Central memory CD8-positive, alpha-beta T cell (primary cell): ENCODE measurements around the gene SPRYD4.
"Not testable (repeated sequence)": the region's sequence is repeated elsewhere in the genome, so short reads cannot be mapped to it uniquely, and the experiment has no call there.

Source experiments
- ATAC-seq: fragments of 150-1000 bp; cut with Tn5 transposase; replicated peaks from 2 replicates; pipeline ENCODE4 v1.10.0; 2022; ENCODE audit warnings: mild to moderate bottlenecking, moderate FRiP score, moderate number of reproducible peaks; ENCODE audit not compliant: poor library complexity, severe bottlenecking; ENCODE audit errors: extremely low read depth
- DNase-seq, 2 donors: peaks; one replicate each; pipeline ENCODE4 v3.0.0; 2021; ENCODE audit warnings: low spot score in 2 of 2
- H3K27ac Mint-ChIP-seq: one replicate; pipeline ENCODE4 v1.8.0; 2022; ENCODE audit warnings: low read depth, mild to moderate bottlenecking, moderate library complexity, mixed read lengths
- H3K27me3 Mint-ChIP-seq: one replicate; pipeline ENCODE4 v1.8.0; 2022; ENCODE audit warnings: mixed read lengths
- H3K36me3 Mint-ChIP-seq: one replicate; pipeline ENCODE4 v1.8.0; 2022; ENCODE audit warnings: mild to moderate bottlenecking, moderate library complexity, mixed read lengths; ENCODE audit not compliant: insufficient read depth
- H3K4me1 Mint-ChIP-seq: one replicate; pipeline ENCODE4 v1.8.0; 2022; ENCODE audit warnings: mixed read lengths
- H3K4me3 Mint-ChIP-seq: one replicate; pipeline ENCODE4 v1.8.0; 2022; ENCODE audit warnings: mild to moderate bottlenecking, moderate library complexity, mixed read lengths
- H3K9me3 Mint-ChIP-seq: one replicate; pipeline ENCODE4 v1.8.0; 2022; ENCODE audit warnings: mixed read lengths

Gene SPRYD4

DNA sequence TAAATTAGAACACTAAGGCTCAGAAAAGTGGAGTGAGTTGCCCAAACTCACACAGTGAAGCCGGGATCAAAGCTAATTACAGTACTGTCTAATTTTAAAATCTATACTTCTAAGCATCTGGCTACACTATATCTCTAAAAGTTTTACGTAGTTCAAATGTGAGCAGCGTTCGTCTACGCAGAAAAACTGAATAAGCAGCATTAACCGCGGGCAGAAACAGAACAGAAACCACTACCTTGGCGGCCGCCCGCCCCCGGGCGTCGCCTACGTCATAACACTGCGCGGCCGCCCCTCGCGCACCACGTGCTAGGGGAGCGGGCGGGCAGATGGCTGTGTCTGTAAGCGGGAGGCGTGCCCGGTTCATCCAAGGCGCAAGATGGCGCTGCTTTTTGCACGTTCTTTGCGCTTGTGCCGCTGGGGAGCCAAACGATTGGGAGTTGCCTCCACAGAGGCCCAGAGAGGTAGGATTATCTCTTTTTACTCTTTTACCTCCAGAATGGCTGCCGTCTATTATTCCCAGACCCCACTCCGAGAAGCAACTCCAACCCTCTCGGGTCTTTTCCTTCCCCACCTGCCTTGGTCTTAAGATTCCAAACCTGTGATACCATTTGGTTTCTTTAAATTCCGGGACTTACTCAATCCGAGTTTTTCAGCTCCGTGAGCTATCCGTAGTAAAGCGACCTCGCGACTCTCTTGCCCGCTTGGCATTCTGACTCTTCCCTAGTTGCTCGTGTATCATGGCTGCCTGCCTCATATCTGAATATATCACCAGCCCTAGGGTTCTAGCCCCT, at the start of gene SPRYD4:
SPRYD4 (plus strand) TSS at position 363 of the 791 bp plus-strand sequence; CDS start at position 377, 14 bp downstream.
- H3K27me3 Mint-ChIP-seq, result no peaks in the 10 kb centered on the region
- peak within 1 kb of the TSS; percentile 95 for H3K4me3 Mint-ChIP-seq
- peak; percentile 100 for ATAC-seq
- peak; percentile 85 to 92 for DNase-seq
- H3K36me3 Mint-ChIP-seq, result peaks cover 18% of the 10 kb centered on the region
- H3K9me3 Mint-ChIP-seq, result no peaks in the 10 kb centered on the region
- peak within 1 kb of the TSS; percentile 95 for H3K27ac Mint-ChIP-seq
- H3K4me1 Mint-ChIP-seq, result peaks cover 25% of the 10 kb centered on the region

DNA sequence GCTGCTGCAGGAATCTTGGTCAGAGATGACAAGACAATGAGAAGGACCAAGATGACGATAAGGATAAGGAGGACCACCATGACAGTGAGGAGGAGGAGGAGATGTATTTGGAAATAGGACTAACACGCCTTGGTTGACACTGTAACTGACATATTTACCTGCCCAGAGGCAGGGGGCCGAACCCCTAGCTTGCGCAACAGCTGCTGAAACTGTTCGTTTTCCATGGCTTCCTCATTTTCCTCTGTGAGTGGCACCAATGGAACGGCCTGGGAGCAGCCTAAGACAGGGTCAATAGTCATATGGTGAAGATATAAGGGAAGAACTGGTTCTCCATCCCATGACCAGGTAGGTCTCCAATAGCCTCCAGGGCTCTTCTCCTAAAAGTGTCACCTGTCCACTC, 48.0 kb upstream of the SPRYD4 start:
- ATAC-seq (no peak), DNase-seq (no peak)
- no peaks in the 10 kb centered on the region for H3K4me1 Mint-ChIP-seq
- no peaks in the 10 kb centered on the region for H3K27me3 Mint-ChIP-seq
- H3K27ac Mint-ChIP-seq, result no peak overlapping the region
- no peaks in the 10 kb centered on the region for H3K9me3 Mint-ChIP-seq
- H3K4me3 Mint-ChIP-seq, result no peak overlapping the region
- H3K36me3 Mint-ChIP-seq, result peaks cover 4% of the 10 kb centered on the region

DNA sequence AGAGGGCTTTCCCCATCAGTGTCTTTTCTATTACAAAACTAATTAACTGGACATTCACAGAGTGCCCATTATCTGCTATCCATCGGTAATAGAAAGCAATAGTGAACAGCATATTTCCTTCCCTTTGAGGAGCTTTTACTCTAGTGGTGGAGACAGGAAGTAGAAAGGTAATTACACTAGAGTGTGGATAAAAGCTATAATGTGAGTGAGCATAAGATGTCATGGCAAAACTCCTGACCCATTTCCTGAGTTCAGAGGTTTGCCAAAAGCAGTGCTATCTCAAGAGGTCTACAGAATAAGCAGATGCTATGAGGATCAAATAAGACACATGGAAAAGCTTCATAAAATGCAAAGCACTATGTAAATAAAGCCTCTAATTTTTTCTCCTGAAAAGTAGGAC, 43.2 kb upstream of the SPRYD4 start:
- Mint-ChIP-seq H3K9me3 (no peaks in the 10 kb centered on the region), H3K4me3 (no peak overlapping the region), H3K27ac (no peak overlapping the region), H3K4me1 (no peaks in the 10 kb centered on the region), H3K36me3 (no peaks in the 10 kb centered on the region), H3K27me3 (no peaks in the 10 kb centered on the region)
- no peak for ATAC-seq
- no peak for DNase-seq

DNA sequence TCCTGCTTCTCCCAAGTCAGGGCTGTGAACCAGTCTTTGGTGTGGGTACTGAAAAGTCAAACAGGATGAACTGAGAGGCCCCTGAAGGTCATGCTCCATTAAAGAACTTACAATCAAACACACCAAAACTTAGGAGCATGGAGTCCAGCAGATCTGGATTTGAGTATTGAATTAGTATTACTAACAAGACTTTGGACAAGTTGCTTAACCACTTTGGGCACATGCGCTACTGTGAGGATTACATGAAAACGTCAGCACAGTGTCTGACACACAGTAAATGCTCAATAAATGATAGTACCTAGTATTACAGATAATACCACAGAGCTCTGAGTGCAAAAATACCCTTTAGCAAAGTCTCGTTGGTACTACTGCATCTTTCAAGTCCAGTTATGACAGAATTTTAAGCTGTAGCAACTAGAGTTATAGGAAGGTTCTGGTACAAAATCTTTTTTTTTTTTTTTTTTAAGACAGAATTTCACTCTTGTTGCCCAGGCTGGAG, 42.4 kb upstream of the SPRYD4 start:
- H3K9me3 Mint-ChIP-seq, result no peaks in the 10 kb centered on the region

DNA sequence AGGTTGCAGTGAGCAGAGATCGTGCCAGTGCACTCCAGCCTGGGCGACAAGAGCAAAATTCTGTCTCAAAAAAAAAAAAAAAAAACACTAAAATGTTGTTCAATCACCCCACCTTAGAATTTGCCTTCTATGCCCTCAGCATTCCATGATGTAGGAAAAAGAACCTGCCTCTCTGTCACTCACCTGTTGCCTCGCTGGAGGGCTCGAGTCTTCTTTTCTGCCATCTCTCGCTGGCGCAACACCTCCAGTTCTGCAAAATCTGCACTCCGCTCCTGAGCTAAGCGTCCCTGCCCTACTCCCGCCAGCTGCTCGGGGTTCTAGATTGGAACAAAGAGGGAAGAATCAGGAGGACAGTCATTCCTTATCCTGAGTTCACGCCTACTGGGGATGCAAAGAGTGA, 37.1 kb upstream of the SPRYD4 start:
- Mint-ChIP-seq H3K4me1 (no peaks in the 10 kb centered on the region), H3K27me3 (no peaks in the 10 kb centered on the region), H3K27ac (no peak overlapping the region), H3K36me3 (peaks cover 2% of the 10 kb centered on the region), H3K9me3 (no peaks in the 10 kb centered on the region), H3K4me3 (no peak overlapping the region)
- ATAC-seq (no peak), DNase-seq (no peak)

More for the DNA sequence above, 42.4 kb upstream of the SPRYD4 start:
- Mint-ChIP-seq H3K4me3 (no peak overlapping the region), H3K27ac (no peak overlapping the region), H3K27me3 (no peaks in the 10 kb centered on the region), H3K36me3 (no peaks in the 10 kb centered on the region), H3K4me1 (no peaks in the 10 kb centered on the region)
- ATAC-seq (no peak), DNase-seq (no peak)

DNA sequence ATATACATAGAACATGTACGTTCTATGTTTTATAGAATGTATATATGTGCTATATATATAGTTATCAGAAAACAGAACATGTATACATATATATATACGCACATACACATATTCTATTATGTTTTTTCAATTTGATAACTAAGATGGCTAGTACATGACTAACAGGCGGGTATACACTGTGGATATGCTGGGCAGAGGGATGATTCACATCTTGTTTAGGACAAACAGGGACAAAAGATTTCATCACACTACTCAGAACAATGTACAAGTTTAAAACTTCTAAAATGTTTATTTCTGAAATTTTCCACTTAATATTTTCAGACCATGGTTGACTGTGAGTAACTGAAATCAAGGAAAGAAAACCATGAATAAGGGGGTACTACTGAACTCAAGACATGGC, 36.5 kb upstream of the SPRYD4 start:
- no peak for DNase-seq
- no peak for ATAC-seq
- H3K27me3 Mint-ChIP-seq, result no peaks in the 10 kb centered on the region
- no peak overlapping the region for H3K4me3 Mint-ChIP-seq
- no peaks in the 10 kb centered on the region for H3K9me3 Mint-ChIP-seq
- H3K27ac Mint-ChIP-seq, result no peak overlapping the region
- no peaks in the 10 kb centered on the region for H3K4me1 Mint-ChIP-seq
- H3K36me3 Mint-ChIP-seq, result peaks cover 2% of the 10 kb centered on the region

DNA sequence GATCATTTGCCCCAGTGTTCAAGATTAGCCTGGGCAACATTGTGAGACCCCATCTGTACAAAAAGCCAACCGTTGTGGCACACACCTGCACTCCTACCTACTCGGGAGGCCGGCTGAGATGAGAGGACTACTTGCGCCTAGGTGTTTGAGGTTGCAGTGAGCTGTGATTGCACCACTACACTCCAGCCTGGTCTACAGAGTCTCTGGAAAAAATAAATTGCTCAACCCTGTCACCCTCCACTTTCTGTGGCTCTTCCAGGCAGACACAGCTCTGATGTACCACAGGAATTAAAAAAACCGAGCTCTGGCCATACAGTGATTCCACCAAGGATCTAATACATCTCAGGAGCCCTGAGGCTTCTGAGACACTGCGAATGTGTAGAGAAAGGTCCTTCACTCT, 33.5 kb upstream of the SPRYD4 start:
- Mint-ChIP-seq H3K4me1 (no peaks in the 10 kb centered on the region), H3K27ac (no peak overlapping the region), H3K4me3 (no peak overlapping the region), H3K9me3 (no peaks in the 10 kb centered on the region), H3K27me3 (no peaks in the 10 kb centered on the region), H3K36me3 (peaks cover 4% of the 10 kb centered on the region)
- no peak for ATAC-seq
- DNase-seq, result no peak

DNA sequence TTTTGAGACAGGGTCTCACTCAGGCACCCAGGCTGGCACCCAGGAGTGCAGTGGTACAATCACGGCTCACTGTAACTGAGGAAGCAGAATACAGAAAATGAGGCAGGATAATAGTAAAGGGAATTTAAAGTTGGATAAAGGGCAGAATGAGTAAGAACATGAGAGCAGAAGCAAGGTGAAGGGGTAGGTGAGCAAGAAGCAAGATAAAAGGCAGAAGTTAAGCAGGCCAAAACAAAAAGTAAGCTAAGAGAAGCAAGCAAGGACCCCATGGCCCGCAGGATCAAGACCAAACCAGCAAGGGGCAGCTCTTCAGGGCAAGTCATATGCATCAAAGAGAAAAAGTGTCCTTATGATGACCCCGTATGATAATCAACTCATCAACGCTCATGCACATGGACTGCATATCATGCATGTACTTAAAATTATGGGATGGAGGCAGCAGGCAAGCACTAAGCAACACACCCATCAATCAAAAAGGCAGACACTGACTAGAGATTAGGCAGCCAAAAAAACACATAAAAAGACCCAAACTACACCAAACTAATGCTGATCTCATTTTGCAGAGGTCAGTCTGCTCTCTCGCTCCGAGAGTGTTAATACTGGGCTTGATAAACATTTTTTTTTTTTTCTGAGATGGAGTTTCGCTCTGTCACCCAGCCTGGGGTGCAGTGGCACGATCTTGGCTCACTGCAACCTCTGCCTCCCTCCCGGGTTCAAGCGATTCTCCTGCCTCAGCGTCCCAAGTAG, 30.8 kb upstream of the SPRYD4 start:
- Mint-ChIP-seq H3K36me3 (peaks cover 1% of the 10 kb centered on the region), H3K27ac (no peak overlapping the region), H3K9me3 (no peaks in the 10 kb centered on the region), H3K4me1 (no peaks in the 10 kb centered on the region), H3K4me3 (no peak overlapping the region), H3K27me3 (no peaks in the 10 kb centered on the region)
- no peak for ATAC-seq
- DNase-seq, result no peak

DNA sequence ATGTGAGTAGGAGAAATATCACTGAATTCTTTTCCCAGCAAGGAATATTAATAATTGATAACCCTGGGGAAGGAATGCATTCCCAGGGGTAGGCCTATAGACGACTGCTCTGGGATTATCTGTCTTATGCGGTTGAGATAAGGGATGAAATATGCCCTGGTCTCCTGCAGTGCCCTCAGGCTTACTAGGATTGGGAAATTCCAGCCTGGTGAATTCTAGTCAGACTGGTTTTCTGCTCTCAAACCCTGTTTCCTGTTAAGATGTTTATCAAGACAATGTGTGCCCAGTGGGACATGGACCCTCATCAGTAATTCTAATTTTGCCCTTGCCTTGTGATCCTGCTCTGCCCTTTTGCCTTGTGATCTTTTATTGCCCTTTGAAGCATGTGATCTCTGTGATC, 25.2 kb upstream of the SPRYD4 start:
- H3K36me3 Mint-ChIP-seq, H3K27ac Mint-ChIP-seq, H3K27me3 Mint-ChIP-seq, H3K9me3 Mint-ChIP-seq, ATAC-seq, DNase-seq, H3K4me3 Mint-ChIP-seq, H3K4me1 Mint-ChIP-seq: not testable (repeated sequence)

DNA sequence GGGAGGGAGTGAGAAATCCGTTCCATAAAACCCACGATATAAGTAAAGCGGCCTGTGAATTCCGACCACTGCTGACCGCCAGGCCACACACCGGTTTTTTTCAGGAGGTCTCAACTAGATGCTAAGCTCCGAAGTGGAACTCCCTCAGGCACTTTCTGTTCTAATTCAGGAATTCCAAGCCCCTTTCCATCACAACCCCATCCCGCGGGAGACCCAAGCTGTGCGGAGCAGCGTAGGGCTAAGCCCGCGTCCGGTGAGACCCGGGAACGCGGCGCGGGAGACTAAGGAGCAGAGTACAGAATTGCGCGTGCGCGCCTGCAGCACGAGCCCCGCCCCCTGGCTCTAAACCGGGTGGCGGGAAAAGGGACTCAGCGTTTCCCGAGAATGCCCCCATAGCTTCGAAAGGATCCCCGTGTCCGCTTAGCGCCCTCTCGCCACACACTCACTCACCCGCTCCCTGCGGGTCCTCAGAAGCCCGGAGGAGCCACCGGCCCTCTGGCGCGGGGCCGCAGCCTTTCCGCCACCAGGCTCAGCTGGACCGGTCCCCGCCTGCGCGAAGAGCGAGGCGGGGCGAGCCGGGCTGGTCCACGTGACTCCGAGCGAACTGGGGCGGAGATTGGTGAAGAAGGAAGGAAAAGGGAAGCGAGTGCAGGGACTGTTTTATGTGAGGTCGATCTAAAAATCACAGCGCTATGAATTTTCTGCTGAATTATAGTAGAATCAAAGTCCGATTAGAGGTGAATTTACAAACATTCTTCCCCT, 19.3 kb upstream of the SPRYD4 start, which contains the start of gene TIMELESS:
TIMELESS (minus strand) TSS at position 567 of the 762 bp plus-strand sequence. CDS start 15,256 bp downstream, outside the sequence.
- Mint-ChIP-seq H3K9me3 (no peaks in the 10 kb centered on the region), H3K36me3 (peaks cover 4% of the 10 kb centered on the region), H3K27ac (peak within 1 kb of the TSS; percentile 93), H3K27me3 (no peaks in the 10 kb centered on the region), H3K4me3 (peak within 1 kb of the TSS; percentile 86), H3K4me1 (peaks cover 9% of the 10 kb centered on the region)
- ATAC-seq (peak; percentile 98), DNase-seq (peak; percentile 69 to 75)

DNA sequence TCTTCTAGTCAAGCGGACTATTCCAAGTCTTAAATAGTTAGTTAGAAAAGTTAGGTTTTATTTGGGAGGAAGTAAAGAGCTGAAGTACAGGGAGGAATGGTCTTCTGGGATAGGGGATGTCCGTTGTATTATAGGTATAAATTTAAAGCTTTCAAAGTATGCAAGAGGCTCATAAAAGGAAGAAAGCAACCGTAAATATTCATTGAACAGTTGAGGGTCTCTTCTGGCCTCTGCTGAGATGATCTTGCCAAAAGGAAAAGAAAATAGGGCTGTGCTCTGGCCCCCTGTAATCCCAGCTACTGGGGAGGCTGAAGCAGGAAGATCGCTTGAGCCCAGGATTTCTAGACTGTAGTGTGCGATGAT, 18.8 kb upstream of the SPRYD4 start:
- peaks cover 4% of the 10 kb centered on the region for H3K36me3 Mint-ChIP-seq
- H3K27me3 Mint-ChIP-seq, result no peaks in the 10 kb centered on the region
- DNase-seq (no peak), ATAC-seq (no peak)
- H3K9me3 Mint-ChIP-seq, result no peaks in the 10 kb centered on the region
- H3K4me1 Mint-ChIP-seq, result peaks cover 9% of the 10 kb centered on the region
- peak overlapping the region; percentile 86 for H3K4me3 Mint-ChIP-seq
- H3K27ac Mint-ChIP-seq, result peak overlapping the region; percentile 93

DNA sequence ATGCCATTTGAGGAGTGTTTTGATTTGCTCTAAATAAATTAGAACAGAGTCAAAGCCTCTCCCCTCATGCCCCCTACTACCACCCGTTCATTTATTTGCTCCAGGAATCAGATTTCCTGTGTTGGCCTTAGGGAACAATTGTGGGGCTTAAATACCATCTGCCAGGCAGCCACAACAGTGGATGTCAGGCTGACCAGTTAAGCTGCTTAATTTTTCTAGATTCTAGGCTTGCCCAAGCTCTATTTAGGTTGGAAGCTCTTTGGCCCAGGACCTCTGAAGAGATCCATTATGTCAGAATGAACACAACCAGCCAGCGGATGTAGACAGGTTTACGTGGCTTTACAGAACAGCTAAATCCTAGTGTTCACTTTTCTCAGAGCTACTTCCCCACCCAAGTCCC, 18.1 kb upstream of the SPRYD4 start:
- H3K9me3 Mint-ChIP-seq, result no peaks in the 10 kb centered on the region
- ATAC-seq (no peak), DNase-seq (no peak)
- peak overlapping the region; percentile 93 for H3K27ac Mint-ChIP-seq
- H3K4me3 Mint-ChIP-seq, result peak overlapping the region; percentile 86
- H3K4me1 Mint-ChIP-seq, result peaks cover 9% of the 10 kb centered on the region
- no peaks in the 10 kb centered on the region for H3K27me3 Mint-ChIP-seq
- peaks cover 4% of the 10 kb centered on the region for H3K36me3 Mint-ChIP-seq
